ENCODE measurements around the gene SLC17A1.
A peak's percentile ranks its signal among the peaks of the same experiment; 100 is the strongest.

DNA sequence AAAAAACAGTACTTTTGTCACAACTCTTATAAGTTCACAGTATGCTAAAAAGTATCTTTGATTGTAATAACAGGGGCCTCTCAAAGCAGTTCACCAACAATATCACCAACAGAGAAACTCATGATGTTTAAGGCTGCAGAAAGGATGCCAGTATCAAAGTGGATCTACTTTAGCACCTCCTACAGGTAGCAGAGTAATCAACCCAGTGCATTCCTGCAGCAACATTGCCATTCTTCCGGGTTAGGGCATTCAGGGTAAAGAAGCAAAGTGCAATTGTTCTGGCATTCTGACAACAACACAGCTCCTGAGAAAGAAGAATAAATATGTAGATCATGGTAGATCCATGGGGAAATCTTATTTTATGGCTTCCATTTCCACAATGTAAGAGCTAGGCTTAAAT lies 84.9 kb downstream of the SLC17A1 start:
- TF ChIP-seq, protein P1, sequence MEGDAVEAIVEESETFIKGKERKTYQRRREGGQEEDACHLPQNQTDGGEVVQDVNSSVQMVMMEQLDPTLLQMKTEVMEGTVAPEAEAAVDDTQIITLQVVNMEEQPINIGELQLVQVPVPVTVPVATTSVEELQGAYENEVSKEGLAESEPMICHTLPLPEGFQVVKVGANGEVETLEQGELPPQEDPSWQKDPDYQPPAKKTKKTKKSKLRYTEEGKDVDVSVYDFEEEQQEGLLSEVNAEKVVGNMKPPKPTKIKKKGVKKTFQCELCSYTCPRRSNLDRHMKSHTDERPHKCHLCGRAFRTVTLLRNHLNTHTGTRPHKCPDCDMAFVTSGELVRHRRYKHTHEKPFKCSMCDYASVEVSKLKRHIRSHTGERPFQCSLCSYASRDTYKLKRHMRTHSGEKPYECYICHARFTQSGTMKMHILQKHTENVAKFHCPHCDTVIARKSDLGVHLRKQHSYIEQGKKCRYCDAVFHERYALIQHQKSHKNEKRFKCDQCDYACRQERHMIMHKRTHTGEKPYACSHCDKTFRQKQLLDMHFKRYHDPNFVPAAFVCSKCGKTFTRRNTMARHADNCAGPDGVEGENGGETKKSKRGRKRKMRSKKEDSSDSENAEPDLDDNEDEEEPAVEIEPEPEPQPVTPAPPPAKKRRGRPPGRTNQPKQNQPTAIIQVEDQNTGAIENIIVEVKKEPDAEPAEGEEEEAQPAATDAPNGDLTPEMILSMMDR (IDR thresholded peaks at IDR 0.05): peak; percentile 10 to 63 (median 37)
- TF ChIP-seq POLR2AphosphoS5 (IDR thresholded peaks at IDR 0.05): peak in 1 of 3 donors; percentile 34
- TF ChIP-seq POLR2A (IDR thresholded peaks at IDR 0.05): no peak
